Endothelial cell of umbilical vein (primary cell): Measurements from ENCODE around the gene PHPT1.

Experiments
- CTCF ChIP-seq, 2 donors: IDR thresholded peaks; 1 replicate in 1 of 2; 2 replicates in 1 of 2; pipeline ENCODE4 v1.5.1; 2011; ENCODE audit warnings: low read length in 2 of 2, mild to moderate bottlenecking in 2 of 2, moderate library complexity in 2 of 2, control low read depth in 1 of 2, inconsistent platforms in 1 of 2, low read depth in 1 of 2; ENCODE audit not compliant: insufficient read depth in 1 of 2; ENCODE audit errors: extremely low read depth in 1 of 2
- POLR2A ChIP-seq: IDR thresholded peaks from 2 replicates; pipeline ENCODE4 v1.6.1; 2012; ENCODE audit warnings: low read depth, mild to moderate bottlenecking, control low read depth, low read length

GRCh38 chr9:136854113-136854841 is 5.1 kb downstream of the PHPT1 start:
- TF ChIP-seq CTCF (IDR thresholded peaks at IDR 0.05; ENCODE audit: extremely low read depth in 1 of 2, insufficient read depth in 1 of 2, low read depth in 1 of 2, low read length in 2 of 2) = no peak
- TF ChIP-seq POLR2A = no peak
